Panc1 (cell line): ENCODE data around the gene CRLF1. TPM values are rescaled to one million over a fixed set of nuclear protein-coding genes. Genes with fewer than 3 reads are reported as not detected.

ENCODE experiments used
- ATAC-seq: fragments of 200-7000 bp; cut with Tn5 transposase; 2 replicates; pipeline ENCODE4 v1.9.1; 2020; ENCODE audit warnings: mild to moderate bottlenecking, moderate library complexity
- BruUV-seq: library from RNA; stranded (reverse); fragments of 400-500 nt; replicated peaks from 2 replicates; lab custom pipeline; 2021; lab: Mats Ljungman, UMichigan
- CTCF ChIA-PET: fragments of 300-600 bp; sonication (Branson Sonifier 250); formaldehyde crosslinking; loops from one replicate; lab custom pipeline; 2022; ENCODE audit warnings: antibody characterized with exemption; lab: Charles Lee
- POLR2A ChIA-PET: fragments of 300-600 bp; sonication (Branson Sonifier 250); formaldehyde crosslinking; loops from one replicate; lab custom pipeline; 2022; ENCODE audit warnings: antibody characterized with exemption; lab: Charles Lee
- DNase-seq: peaks from one replicate; pipeline ENCODE4 v3.0.0-alpha.2; 2010; ENCODE audit warnings: low read depth, low spot score
- H3K27ac ChIP-seq: 2 replicates; pipeline ENCODE4 v1.5.1; 2011; ENCODE audit warnings: mild to moderate bottlenecking, low read length, inconsistent platforms
- H3K27me3 ChIP-seq: fragments of 200-500 bp; sonication (Bioruptor generic); 2 replicates; pipeline ENCODE4 v1.6.0; 2014; ENCODE audit warnings: low read length, inconsistent platforms; ENCODE audit not compliant: control insufficient read depth, insufficient read depth
- H3K36me3 ChIP-seq: fragments of 200-500 bp; sonication (Bioruptor generic); 2 replicates; pipeline ENCODE4 v1.5.1; 2014; ENCODE audit warnings: inconsistent platforms, mild to moderate bottlenecking, low read length, moderate library complexity; ENCODE audit not compliant: control insufficient read depth, insufficient read depth
- H3K4me1 ChIP-seq: 2 replicates; pipeline ENCODE4 v1.5.1; 2011; ENCODE audit warnings: inconsistent platforms, mild to moderate bottlenecking, low read length, moderate library complexity; ENCODE audit not compliant: control insufficient read depth, insufficient read depth
- H3K4me3 ChIP-seq, 2 experiments: 2 replicates each; pipeline ENCODE4 v1.5.1; 2011 to 2012; ENCODE audit warnings: low read depth in 2 of 2, low read length in 2 of 2, mild to moderate bottlenecking in 2 of 2, inconsistent platforms in 1 of 2, moderate library complexity in 1 of 2
- H3K9me3 ChIP-seq: fragments of 200-500 bp; sonication (Bioruptor generic); 2 replicates; pipeline ENCODE4 v1.5.1; 2014; ENCODE audit warnings: low read depth, mild to moderate bottlenecking, inconsistent platforms, low read length, moderate library complexity; ENCODE audit not compliant: control insufficient read depth, insufficient read depth
- POLR2AphosphoS5 ChIP-seq: IDR thresholded peaks from 2 replicates; pipeline ENCODE4 v1.6.1; 2012; ENCODE audit warnings: mild to moderate bottlenecking, low read depth, low read length, moderate library complexity
- REST ChIP-seq, 2 experiments: IDR thresholded peaks; 2 replicates each; pipeline ENCODE4 v1.6.1; 2011 to 2012; ENCODE audit warnings: low read depth in 2 of 2, control low read depth in 1 of 2, low read length in 1 of 2, mild to moderate bottlenecking in 1 of 2, moderate library complexity in 1 of 2; ENCODE audit not compliant: insufficient read depth in 1 of 2
- SIN3A ChIP-seq: IDR thresholded peaks from 2 replicates; pipeline ENCODE4 v1.6.1; 2012; ENCODE audit warnings: low read depth, mild to moderate bottlenecking, low read length, moderate library complexity, borderline replicate concordance; ENCODE audit not compliant: insufficient read depth
- TCF7L2 ChIP-seq: IDR thresholded peaks from 2 replicates; pipeline ENCODE4 v1.6.1; 2011; ENCODE audit warnings: mild to moderate bottlenecking, low read depth, low read length, inconsistent platforms
- in situ Hi-C: cut with HindIII; loops from 2 replicates; pipeline ENCODE4 v1.10.0; 2016; ENCODE audit warnings: low sequenced_read_pairs, low pct_unique_long_range_greater_than_20kb
- intact Hi-C: fragments of 100-400 bp; cut with micrococcal nuclease; formaldehyde crosslinking; loops from one replicate; pipeline ENCODE4 v1.10.0; 2022; ENCODE audit not compliant: unreplicated experiment
- total RNA-seq: library from RNA; stranded (reverse); gene quantifications from one replicate; pipeline ENCODE4 v1.2.1, GENCODE V29; 2021; ENCODE audit not compliant: unreplicated experiment
- TF ChIP-seq, protein P1 (sequence below): fragments of 450-650 bp; IDR thresholded peaks from 2 replicates; pipeline ENCODE4 v1.5.1; 2017; ENCODE audit warnings: mild to moderate bottlenecking

CRLF1 gene
- total RNA-seq, 1 experiment from 2014 or later, result 3.5 TPM

DNA sequence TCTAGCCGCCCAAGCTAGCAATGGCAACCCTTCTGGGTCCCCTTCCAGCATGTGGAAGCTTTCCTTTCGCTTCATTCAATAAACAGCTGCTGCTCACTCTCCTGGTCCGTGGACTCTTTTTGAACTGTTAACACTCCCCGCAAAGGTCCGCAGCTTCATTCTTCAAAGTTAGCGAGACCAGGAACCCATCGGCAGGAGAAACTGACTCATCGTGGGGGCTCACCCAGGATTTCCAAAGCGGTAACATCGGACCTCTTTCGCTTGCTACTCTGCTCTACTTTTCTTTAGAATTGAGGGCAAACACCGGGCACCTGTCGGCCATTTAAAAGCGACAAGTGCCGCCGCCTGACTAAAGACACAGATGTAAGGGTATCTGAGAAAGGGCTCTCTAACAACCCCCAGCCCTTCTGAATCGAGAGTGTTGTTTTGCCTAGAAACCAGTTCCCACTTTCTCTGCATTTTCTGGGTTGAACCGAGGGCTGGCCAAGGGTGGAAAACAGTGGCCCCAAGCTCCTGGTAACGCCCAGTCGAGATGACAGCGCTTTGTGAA, 29.2 kb downstream of the CRLF1 start:
- no peaks in the 10 kb centered on the region for H3K27me3 ChIP-seq
- DNase-seq, result no peak
- no TSS peak for BruUV-seq
- in situ Hi-C loops (no loop called here), intact Hi-C loops (no loop called here)
- H3K27ac ChIP-seq, result no peak overlapping the region
- ChIA-PET CTCF (no interaction called here), POLR2A (no interaction called here)
- no peak for ATAC-seq
- H3K9me3 ChIP-seq, result no peaks in the 10 kb centered on the region
- TF ChIP-seq SIN3A (no peak), REST (IDR thresholded peaks at IDR 0.05; ENCODE audit: insufficient read depth in 1 of 2, low read depth in 2 of 2, low read length in 1 of 2) (no peak), TCF7L2 (no peak), POLR2AphosphoS5 (no peak)
- TF ChIP-seq, protein P1, sequence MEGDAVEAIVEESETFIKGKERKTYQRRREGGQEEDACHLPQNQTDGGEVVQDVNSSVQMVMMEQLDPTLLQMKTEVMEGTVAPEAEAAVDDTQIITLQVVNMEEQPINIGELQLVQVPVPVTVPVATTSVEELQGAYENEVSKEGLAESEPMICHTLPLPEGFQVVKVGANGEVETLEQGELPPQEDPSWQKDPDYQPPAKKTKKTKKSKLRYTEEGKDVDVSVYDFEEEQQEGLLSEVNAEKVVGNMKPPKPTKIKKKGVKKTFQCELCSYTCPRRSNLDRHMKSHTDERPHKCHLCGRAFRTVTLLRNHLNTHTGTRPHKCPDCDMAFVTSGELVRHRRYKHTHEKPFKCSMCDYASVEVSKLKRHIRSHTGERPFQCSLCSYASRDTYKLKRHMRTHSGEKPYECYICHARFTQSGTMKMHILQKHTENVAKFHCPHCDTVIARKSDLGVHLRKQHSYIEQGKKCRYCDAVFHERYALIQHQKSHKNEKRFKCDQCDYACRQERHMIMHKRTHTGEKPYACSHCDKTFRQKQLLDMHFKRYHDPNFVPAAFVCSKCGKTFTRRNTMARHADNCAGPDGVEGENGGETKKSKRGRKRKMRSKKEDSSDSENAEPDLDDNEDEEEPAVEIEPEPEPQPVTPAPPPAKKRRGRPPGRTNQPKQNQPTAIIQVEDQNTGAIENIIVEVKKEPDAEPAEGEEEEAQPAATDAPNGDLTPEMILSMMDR, result no peak
- no peaks in the 10 kb centered on the region for H3K36me3 ChIP-seq
- peaks cover 7% of the 10 kb centered on the region for H3K4me1 ChIP-seq
- H3K4me3 ChIP-seq, result no peak overlapping the region

DNA sequence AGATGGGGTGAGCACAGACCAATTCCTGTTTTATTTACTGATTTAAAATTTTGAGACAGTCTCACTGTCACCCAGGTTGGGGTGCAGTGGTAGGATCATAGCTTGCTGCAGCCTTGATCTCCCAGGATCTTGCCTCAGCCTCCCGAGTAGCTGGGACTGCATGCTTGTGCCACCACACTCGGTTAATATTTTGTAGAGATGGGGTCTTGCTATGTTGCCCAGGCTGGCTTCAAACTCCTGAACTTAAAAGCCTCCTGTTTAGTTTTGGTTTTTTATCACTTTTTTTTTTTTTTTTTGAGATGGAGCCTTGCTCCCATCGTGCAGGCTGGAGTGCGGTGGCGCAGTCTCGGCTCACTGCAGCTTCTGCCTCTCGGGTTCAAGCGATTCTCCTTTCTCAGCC, 30.2 kb downstream of the CRLF1 start:
- intact Hi-C loops, result no loop called here
- in situ Hi-C loops, result no loop called here
- ChIA-PET POLR2A (interaction anchor here (0.7 kb wide), 1 partner anchor 118 kb away, joined by 11 read pairs; no protein-coding TSS in a partner anchor), CTCF (no interaction called here)
- peaks cover 7% of the 10 kb centered on the region for H3K4me1 ChIP-seq
- H3K27ac ChIP-seq, result no peak overlapping the region
- BruUV-seq, result no TSS peak
- no peak for TF ChIP-seq REST (IDR thresholded peaks at IDR 0.05; ENCODE audit: insufficient read depth in 1 of 2, low read depth in 2 of 2, low read length in 1 of 2)
- TF ChIP-seq SIN3A, result no peak
- TF ChIP-seq TCF7L2, result no peak
- TF ChIP-seq, protein P1, result no peak
- no peak for TF ChIP-seq POLR2AphosphoS5
- H3K27me3 ChIP-seq, result no peaks in the 10 kb centered on the region
- no peaks in the 10 kb centered on the region for H3K36me3 ChIP-seq
- ATAC-seq (no peak), DNase-seq (no peak)
- no peaks in the 10 kb centered on the region for H3K9me3 ChIP-seq
- H3K4me3 ChIP-seq, result no peak overlapping the region
